SK-N-MC (cell line): ENCODE results near the gene KNCN.

ENCODE experiments used
- EZH2 ChIP-seq: fragments of 200-600 bp; sonication (generic); IDR thresholded peaks from one replicate; pipeline ENCODE4 v1.6.1; 2017; ENCODE audit warnings: antibody characterized with exemption
- FOXP2 ChIP-seq: optimal IDR thresholded peaks from 2 replicates; pipeline ENCODE3; 2011; ENCODE audit warnings: mild to moderate bottlenecking, moderate library complexity; ENCODE audit not compliant: insufficient read depth; ENCODE audit errors: extremely low read length, control extremely low read depth
- POLR2AphosphoS5 ChIP-seq: IDR thresholded peaks from 2 replicates; pipeline ENCODE4 v1.6.1; 2012; ENCODE audit warnings: mild to moderate bottlenecking, low read depth, low read length, borderline replicate concordance

GRCh38 chr1:46497020-46497419 lies 54.4 kb downstream of the KNCN start:
- TF ChIP-seq EZH2 (no peak), POLR2AphosphoS5 (no peak), FOXP2 (no peak)
